HepG2 (cell line): ENCODE data around the gene CTDSPL2. TPM values are rescaled to one million over a fixed set of nuclear protein-coding genes. Genes with fewer than 3 reads are reported as not detected.
A peak's percentile ranks its signal among the peaks of the same experiment; 100 is the strongest.

Experiments
- ATAC-seq: fragments of 200-7000 bp; cut with Tn5 transposase; 3 replicates; pipeline ENCODE4 v1.9.1; 2020; ENCODE audit warnings: mild to moderate bottlenecking, moderate library complexity
- BruUV-seq: library from RNA; stranded (reverse); fragments of 400-500 nt; replicated peaks from 2 replicates; lab custom pipeline; 2021; lab: Mats Ljungman, UMichigan
- CTCF ChIA-PET: fragments of 300-600 bp; formaldehyde crosslinking; extraction: SDS; loops from one replicate; lab custom pipeline; 2021; ENCODE audit warnings: low total read pairs, inconsistent platforms, low intra/inter-chr PET ratio; lab: Yijun Ruan, JAX
- POLR2A ChIA-PET: fragments of 350-600 bp; sonication (Branson Sonifier 250); formaldehyde crosslinking; loops from one replicate; lab custom pipeline; 2020; ENCODE audit warnings: antibody characterized with exemption, inconsistent platforms; lab: Yijun Ruan, JAX
- DNase-seq: peaks from one replicate; pipeline ENCODE4 v3.0.0-alpha.2; 2015; ENCODE audit warnings: low spot score
- FAIRE-seq: peaks from 3 replicates; lab custom pipeline; 2011; peaks lifted over from hg19 to GRCh38; lab: Jason Lieb, UNC
- H2AFZ ChIP-seq: one replicate; pipeline ENCODE4 v1.6.1; 2011; ENCODE audit warnings: low read length, inconsistent platforms
- H3K27ac ChIP-seq: fragments of 300-600 bp; 3 replicates; pipeline ENCODE4 v1.8.0; 2011; ENCODE audit warnings: mixed run types, mild to moderate bottlenecking, mixed read lengths, low read length, inconsistent platforms; ENCODE audit not compliant: insufficient read depth; ENCODE audit errors: extremely low read length
- H3K27me3 ChIP-seq, 2 experiments: fragments of 200-600 bp in 1 of 2; 2 replicates in 1 of 2; 3 replicates in 1 of 2; pipeline versions ENCODE4 v1.6.0 to v1.8.0; 2011; ENCODE audit warnings: low read length in 2 of 2, mild to moderate bottlenecking in 2 of 2, moderate library complexity in 2 of 2, inconsistent platforms in 1 of 2; ENCODE audit not compliant: insufficient read depth in 2 of 2, control insufficient read depth in 1 of 2
- H3K36me3 ChIP-seq, 2 experiments: fragments of 200-600 bp in 1 of 2; replicated peaks in 1 of 2; 2 replicates in 1 of 2; 3 replicates in 1 of 2; pipeline versions ENCODE4 v1.5.1 to v1.8.0; 2011; ENCODE audit warnings: low read length in 2 of 2, inconsistent platforms in 1 of 2; ENCODE audit not compliant: insufficient read depth in 2 of 2, control insufficient read depth in 1 of 2
- H3K4me1 ChIP-seq: 2 replicates; pipeline ENCODE4 v1.5.1; 2012; ENCODE audit warnings: low read length, inconsistent platforms; ENCODE audit not compliant: insufficient read depth
- H3K4me2 ChIP-seq: 2 replicates; pipeline ENCODE4 v1.6.0; 2011; ENCODE audit warnings: low read depth, low read length, inconsistent platforms
- H3K4me3 ChIP-seq, 3 experiments: fragments of 200-600 bp in 1 of 3; sonication (generic), shearing (Covaris generic) in 1 of 3; replicated peaks in 1 of 3; 2 replicates each; pipeline ENCODE4 v1.5.1; 2011 to 2016; ENCODE audit warnings: low read length in 3 of 3, inconsistent platforms in 2 of 3, low read depth in 2 of 3, mild to moderate bottlenecking in 2 of 3, control low read depth in 1 of 3, mixed read lengths in 1 of 3; ENCODE audit not compliant: insufficient read depth in 1 of 3
- H3K79me2 ChIP-seq: one replicate; pipeline ENCODE4 v1.6.1; 2011; ENCODE audit warnings: low read length, inconsistent platforms; ENCODE audit not compliant: insufficient read depth
- H3K9ac ChIP-seq: 2 replicates; pipeline ENCODE4 v1.6.0; 2011; ENCODE audit warnings: mild to moderate bottlenecking, low read depth, low read length, inconsistent platforms; ENCODE audit not compliant: insufficient read depth
- H3K9me3 ChIP-seq: 2 replicates; pipeline ENCODE4 v1.5.1; 2012; ENCODE audit warnings: mild to moderate bottlenecking, low read length
- H4K20me1 ChIP-seq: 2 replicates; pipeline ENCODE4 v1.6.0; 2011; ENCODE audit warnings: inconsistent platforms, mild to moderate bottlenecking, low read length, moderate library complexity; ENCODE audit not compliant: insufficient read depth
- AKAP8 ChIP-seq: sonication (generic); formaldehyde crosslinking; IDR thresholded peaks from 2 replicates; pipeline ENCODE4 v1.5.1; 2020; ENCODE audit warnings: mild to moderate bottlenecking, missing genetic modification reagents
- BCLAF1 ChIP-seq: fragments of 450-650 bp; IDR thresholded peaks from 2 replicates; pipeline ENCODE4 v1.6.1; 2017; ENCODE audit warnings: mild to moderate bottlenecking
- EP300 ChIP-seq, 3 experiments: sonication (generic) in 1 of 3; formaldehyde crosslinking in 1 of 3; IDR thresholded peaks; 2 replicates each; pipeline versions ENCODE4 v1.5.1 to v1.6.1; 2011 to 2020; ENCODE audit warnings: low read depth in 2 of 3, low read length in 2 of 3, borderline replicate concordance in 1 of 3, improper control_type of control experiment in 1 of 3, mild to moderate bottlenecking in 1 of 3, missing genetic modification reagents in 1 of 3, moderate library complexity in 1 of 3
- FOXO4 ChIP-seq: sonication (generic); formaldehyde crosslinking; conservative IDR thresholded peaks from 2 replicates; pipeline ENCODE4 v1.8.1; 2023; ENCODE audit warnings: missing genetic modification reagents
- TBX3 ChIP-seq: fragments of 450-650 bp; IDR thresholded peaks from 2 replicates; pipeline ENCODE4 v1.6.1; 2017; ENCODE audit warnings: antibody characterized with exemption, mild to moderate bottlenecking, inconsistent platforms, borderline replicate concordance
- ZBTB40 ChIP-seq, 2 experiments: fragments of 450-650 bp in 1 of 2; sonication (generic) in 1 of 2; formaldehyde crosslinking in 1 of 2; IDR thresholded peaks; 2 replicates each; pipeline versions ENCODE4 v1.6.1 to v1.8.0; 2016 to 2022; ENCODE audit warnings: antibody characterized with exemption in 1 of 2, mild to moderate bottlenecking in 1 of 2, missing genetic modification reagents in 1 of 2
- ZNF124 ChIP-seq: sonication (generic); formaldehyde crosslinking; IDR thresholded peaks from 2 replicates; pipeline ENCODE4 v1.4.0; 2020; ENCODE audit warnings: missing genetic modification reagents
- ZNF333 ChIP-seq: sonication (generic); formaldehyde crosslinking; IDR thresholded peaks from 2 replicates; pipeline ENCODE4 v1.4.0; 2020; ENCODE audit warnings: mild to moderate bottlenecking, missing genetic modification reagents, borderline replicate concordance
- ZNF337 ChIP-seq: sonication (generic); formaldehyde crosslinking; IDR thresholded peaks from 2 replicates; pipeline ENCODE4 v1.5.1; 2020; ENCODE audit warnings: missing genetic modification reagents, low read depth, mild to moderate bottlenecking, borderline replicate concordance
- ZNF615 ChIP-seq: sonication (generic); formaldehyde crosslinking; IDR thresholded peaks from 2 replicates; pipeline ENCODE4 v1.5.0; 2020; ENCODE audit warnings: mild to moderate bottlenecking, missing genetic modification reagents, borderline replicate concordance
- ZNF792 ChIP-seq: IDR thresholded peaks from 2 replicates; pipeline ENCODE4 v1.6.1; 2016
- WGBS: methylation state at CpG from one replicate; pipeline ENCODE4 v1.1.6; 2017; ENCODE audit warnings: low lambda C conversion rate; 5-methylcytosine and 5-hydroxymethylcytosine counted together
- in situ Hi-C: cut with HindIII; loops from 2 replicates; pipeline ENCODE4 v1.10.0; 2017; ENCODE audit warnings: low pct_unique_long_range_greater_than_20kb; ENCODE audit not compliant: extremely low pct_ligation_motif_present
- intact Hi-C: fragments of 100-400 bp; cut with micrococcal nuclease; formaldehyde crosslinking; loops from one replicate; pipeline ENCODE4 v1.10.0; 2022; ENCODE audit not compliant: unreplicated experiment
- polyA plus RNA-seq, 8 experiments: library from polyadenylated mRNA; depleted of rRNA in 3 of 8; stranded (reverse) in 7 of 8; unstranded in 1 of 8; fragments of >200 nt; fragmentation: Illumina TruSeq in 4 of 8; extraction: Trizol in 4 of 8; gene quantifications; 2 replicates each; pipeline versions ENCODE4 v1.2.1 to v1.2.3, GENCODE V29; 2011 to 2016; ENCODE audit warnings: low read depth in 4 of 8, missing spikeins in 1 of 8, mixed read lengths in 1 of 8; ENCODE audit not compliant: insufficient read depth in 1 of 8
- total RNA-seq, 5 experiments: library from RNA; depleted of rRNA; stranded (reverse); fragments of >200 nt; fragmentation: Illumina TruSeq; extraction: Trizol; gene quantifications; 2 replicates each; pipeline ENCODE4 v1.2.3, GENCODE V29; 2016; ENCODE audit warnings: low read depth in 1 of 5

The CTDSPL2 gene
- total and polyA plus RNA-seq, 2 of the 13 experiments (the other 11 are each of a cell fraction or from before 2014, with no cell fraction given): 37.4 to 56.2 TPM

GRCh38 chr15:44492672-44493071, 65.2 kb downstream of the CTDSPL2 start:
- Histone ChIP-seq H3K9ac (no peak overlapping the region), H3K9me3 (no peaks in the 10 kb centered on the region), H3K27me3 (no peaks in the 10 kb centered on the region), H2AFZ (no peak overlapping the region), H3K36me3 (peaks cover 9 to 49% of the 10 kb centered on the region in 2 experiments), H3K27ac (no peak overlapping the region), H3K4me1 (no peaks in the 10 kb centered on the region), H3K79me2 (no peaks in the 10 kb centered on the region), H3K4me3 (no peak overlapping the region), H3K4me2 (no peak overlapping the region), H4K20me1 (no peaks in the 10 kb centered on the region)
- in situ Hi-C loops: no loop called here
- POLR2A ChIA-PET: no interaction called here
- CTCF ChIA-PET: no interaction called here
- intact Hi-C loops: no loop called here
- WGBS: 89% methylated on average over 3 of the region's 3 CpGs
- DNase-seq (no peak), ATAC-seq (no peak), FAIRE-seq (no peak)
- TSS peak; percentile 27 for BruUV-seq
- no peak for TF ChIP-seq TBX3
- no peak for TF ChIP-seq ZNF337 (CRISPR knock-in tag)
- TF ChIP-seq AKAP8 (CRISPR knock-in tag): no peak
- TF ChIP-seq ZNF333 (CRISPR knock-in tag): no peak
- TF ChIP-seq ZNF792 (CRISPR knock-in tag): no peak
- TF ChIP-seq FOXO4 (CRISPR knock-in tag): no peak
- no peak for TF ChIP-seq ZNF124 (CRISPR knock-in tag)
- TF ChIP-seq BCLAF1: no peak
- TF ChIP-seq ZBTB40 (IDR thresholded peaks at IDR 0.05): no peak
- no peak for TF ChIP-seq ZBTB40 (CRISPR knock-in tag; IDR thresholded peaks at IDR 0.05)
- no peak for TF ChIP-seq ZNF615 (CRISPR knock-in tag)
- no peak for TF ChIP-seq EP300 (IDR thresholded peaks at IDR 0.05; ENCODE audit: low read depth in 2 of 2, low read length in 2 of 2)
- no peak for TF ChIP-seq EP300 (CRISPR knock-in tag; IDR thresholded peaks at IDR 0.05; ENCODE audit: borderline replicate concordance)
